Measurements from ENCODE around the gene AKAP6.

Gene AKAP6

GRCh38 chr14:32761381-32761968 lies 432.4 kb downstream of the AKAP6 start:
- FAIRE-seq (no peak), DNase-seq (ENCODE audit: insufficient read length, low spot score) (no peak)
- no peak for TF ChIP-seq CTCF (IDR thresholded peaks at IDR 0.05; ENCODE audit: insufficient read depth, missing control alignments)

GRCh38 chr14:32762886-32763285 lies 433.8 kb downstream of the AKAP6 start:
- no peak for FAIRE-seq
- TF ChIP-seq CTCF (IDR thresholded peaks at IDR 0.05; ENCODE audit: insufficient read depth, missing control alignments) = no peak

GRCh38 chr14:32763673-32764072 lies 434.6 kb downstream of the AKAP6 start:
- no peak for TF ChIP-seq CTCF (IDR thresholded peaks at IDR 0.05; ENCODE audit: insufficient read depth, missing control alignments)
- no peak for FAIRE-seq

More at GRCh38 chr14:32762886-32763285, 433.8 kb downstream of the AKAP6 start:
- DNase-seq (ENCODE audit: insufficient read length, low spot score) = no peak

GRCh38 chr14:32764131-32764530 lies 435.0 kb downstream of the AKAP6 start:
- peak; percentile 6 for FAIRE-seq
- DNase-seq (ENCODE audit: insufficient read length, low spot score) = no peak
- no peak for TF ChIP-seq CTCF (IDR thresholded peaks at IDR 0.05; ENCODE audit: insufficient read depth, missing control alignments)

More at GRCh38 chr14:32763673-32764072, 434.6 kb downstream of the AKAP6 start:
- no peak for DNase-seq (ENCODE audit: insufficient read length, low spot score)

- FAIRE-seq (no peak), DNase-seq (ENCODE audit: insufficient read length, low spot score) (no peak)
- TF ChIP-seq CTCF (IDR thresholded peaks at IDR 0.05; ENCODE audit: insufficient read depth, missing control alignments) = no peak
Measured at GRCh38 chr14:32770422-32770821, 441.3 kb downstream of the AKAP6 start.

GRCh38 chr14:32774214-32774613 lies 445.1 kb downstream of the AKAP6 start:
- DNase-seq (ENCODE audit: insufficient read length, low spot score) = no peak
- TF ChIP-seq CTCF (IDR thresholded peaks at IDR 0.05; ENCODE audit: insufficient read depth, missing control alignments) = no peak
- no peak for FAIRE-seq

GRCh38 chr14:32779840-32780239 lies 450.7 kb downstream of the AKAP6 start:
- no peak for TF ChIP-seq CTCF (IDR thresholded peaks at IDR 0.05; ENCODE audit: insufficient read depth, missing control alignments)
- FAIRE-seq (no peak), DNase-seq (ENCODE audit: insufficient read length, low spot score) (no peak)

Measured in D721Med (cell line).